HPDE6-E6E7 (cell line): ENCODE results near the gene CASZ1.

Experiments
- DNase-seq: peaks from one replicate; pipeline ENCODE4 v3.0.0; 2011; ENCODE audit warnings: missing footprints; ENCODE audit errors: extremely low spot score

Gene CASZ1

GRCh38 chr1:10793129-10793651, 3.3 kb downstream of the CASZ1 start:
- DNase-seq = no peak

GRCh38 chr1:10791105-10791951, 5.1 kb downstream of the CASZ1 start:
- DNase-seq = no peak

GRCh38 chr1:10789803-10790702, 6.4 kb downstream of the CASZ1 start:
- DNase-seq = no peak

GRCh38 chr1:10789047-10789791, 7.2 kb downstream of the CASZ1 start:
- no peak for DNase-seq

GRCh38 chr1:10788592-10789006, 7.8 kb downstream of the CASZ1 start:
- no peak for DNase-seq

- DNase-seq = no peak
Measured at GRCh38 chr1:10787286-10787685, 9.2 kb downstream of the CASZ1 start.

- no peak for DNase-seq
Measured at GRCh38 chr1:10785728-10786638, 10.5 kb downstream of the CASZ1 start.

GRCh38 chr1:10784998-10785727, 11.3 kb downstream of the CASZ1 start:
- no peak for DNase-seq

GRCh38 chr1:10782491-10783244, 13.8 kb downstream of the CASZ1 start:
- no peak for DNase-seq

- no peak for DNase-seq
Measured at GRCh38 chr1:10781137-10781536, 15.3 kb downstream of the CASZ1 start.

- DNase-seq = no peak
Measured at GRCh38 chr1:10779841-10780240, 16.6 kb downstream of the CASZ1 start.

- peak; percentile 96 for DNase-seq
Measured at GRCh38 chr1:10779201-10779600, 17.2 kb downstream of the CASZ1 start.

- no peak for DNase-seq
Measured at GRCh38 chr1:10778640-10779039, 17.8 kb downstream of the CASZ1 start.

- DNase-seq = no peak
Measured at GRCh38 chr1:10777749-10778574, 18.5 kb downstream of the CASZ1 start.

GRCh38 chr1:10776190-10776905, 20.1 kb downstream of the CASZ1 start:
- no peak for DNase-seq

GRCh38 chr1:10775763-10776162, 20.7 kb downstream of the CASZ1 start:
- DNase-seq = no peak

- DNase-seq = no peak
Measured at GRCh38 chr1:10774615-10775310, 21.7 kb downstream of the CASZ1 start.
